ENCODE data around the gene SDF4.

Gene SDF4

DNA sequence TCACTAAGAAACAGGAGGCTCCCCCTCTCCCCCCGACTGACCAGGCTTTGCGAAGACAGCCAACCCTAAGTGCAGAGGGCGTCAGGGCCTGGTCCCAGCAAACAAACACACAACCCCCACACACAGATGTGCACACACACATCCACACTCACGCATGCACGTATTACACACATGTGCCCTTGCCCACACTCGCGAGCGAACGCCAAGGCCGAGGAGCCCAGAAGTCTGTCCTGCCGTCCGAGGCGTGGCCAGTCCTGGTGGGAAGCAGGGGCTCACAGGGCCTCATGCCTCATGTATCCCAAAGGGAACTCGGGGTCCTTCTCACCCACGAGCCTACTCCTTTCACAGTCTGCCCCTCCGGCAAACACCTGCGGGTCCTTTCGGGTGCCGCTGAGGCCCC, 2.0 kb downstream of the SDF4 start:
- Histone ChIP-seq H3K27me3 (ENCODE audit: control insufficient read depth, low read length) (no peaks in the 10 kb centered on the region), H3K4me2 (ENCODE audit: low read length) (peak overlapping the region; percentile 74), H3K4me1 (ENCODE audit: control insufficient read depth, low read length) (peaks cover 22% of the 10 kb centered on the region), H3K27ac (ENCODE audit: low read depth, low read length) (no peak overlapping the region), H3K79me2 (ENCODE audit: control insufficient read depth, low read length) (peaks cover 93% of the 10 kb centered on the region), H3K9me2 (replicated peaks; ENCODE audit: control insufficient read depth, low read length) (no peaks in the 10 kb centered on the region), H3F3A (ENCODE audit: control insufficient read depth, insufficient read depth) (no peaks in the 10 kb centered on the region), H4K20me1 (ENCODE audit: control insufficient read depth, insufficient read depth, low read depth, low read length) (no peaks in the 10 kb centered on the region; the same call in 1 of the 2 replicates), H3K36me3 (ENCODE audit: control insufficient read depth, low read length) (peaks cover 72% of the 10 kb centered on the region), H3K9me3 (ENCODE audit: control insufficient read depth, insufficient read depth, low read length) (no peaks in the 10 kb centered on the region), H3K4me3 (ENCODE audit: low read length) (peak overlapping the region; percentile 92; the same call in 1 of the 2 replicates)
- TF ChIP-seq, protein P1, sequence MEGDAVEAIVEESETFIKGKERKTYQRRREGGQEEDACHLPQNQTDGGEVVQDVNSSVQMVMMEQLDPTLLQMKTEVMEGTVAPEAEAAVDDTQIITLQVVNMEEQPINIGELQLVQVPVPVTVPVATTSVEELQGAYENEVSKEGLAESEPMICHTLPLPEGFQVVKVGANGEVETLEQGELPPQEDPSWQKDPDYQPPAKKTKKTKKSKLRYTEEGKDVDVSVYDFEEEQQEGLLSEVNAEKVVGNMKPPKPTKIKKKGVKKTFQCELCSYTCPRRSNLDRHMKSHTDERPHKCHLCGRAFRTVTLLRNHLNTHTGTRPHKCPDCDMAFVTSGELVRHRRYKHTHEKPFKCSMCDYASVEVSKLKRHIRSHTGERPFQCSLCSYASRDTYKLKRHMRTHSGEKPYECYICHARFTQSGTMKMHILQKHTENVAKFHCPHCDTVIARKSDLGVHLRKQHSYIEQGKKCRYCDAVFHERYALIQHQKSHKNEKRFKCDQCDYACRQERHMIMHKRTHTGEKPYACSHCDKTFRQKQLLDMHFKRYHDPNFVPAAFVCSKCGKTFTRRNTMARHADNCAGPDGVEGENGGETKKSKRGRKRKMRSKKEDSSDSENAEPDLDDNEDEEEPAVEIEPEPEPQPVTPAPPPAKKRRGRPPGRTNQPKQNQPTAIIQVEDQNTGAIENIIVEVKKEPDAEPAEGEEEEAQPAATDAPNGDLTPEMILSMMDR (IDR thresholded peaks at IDR 0.05; ENCODE audit: low read depth, low read length, poor library complexity, severe bottlenecking), result no peak
- no peak for TF ChIP-seq EZH2phosphoT487 (IDR thresholded peaks at IDR 0.05; ENCODE audit: borderline replicate concordance, low read length)

DNA sequence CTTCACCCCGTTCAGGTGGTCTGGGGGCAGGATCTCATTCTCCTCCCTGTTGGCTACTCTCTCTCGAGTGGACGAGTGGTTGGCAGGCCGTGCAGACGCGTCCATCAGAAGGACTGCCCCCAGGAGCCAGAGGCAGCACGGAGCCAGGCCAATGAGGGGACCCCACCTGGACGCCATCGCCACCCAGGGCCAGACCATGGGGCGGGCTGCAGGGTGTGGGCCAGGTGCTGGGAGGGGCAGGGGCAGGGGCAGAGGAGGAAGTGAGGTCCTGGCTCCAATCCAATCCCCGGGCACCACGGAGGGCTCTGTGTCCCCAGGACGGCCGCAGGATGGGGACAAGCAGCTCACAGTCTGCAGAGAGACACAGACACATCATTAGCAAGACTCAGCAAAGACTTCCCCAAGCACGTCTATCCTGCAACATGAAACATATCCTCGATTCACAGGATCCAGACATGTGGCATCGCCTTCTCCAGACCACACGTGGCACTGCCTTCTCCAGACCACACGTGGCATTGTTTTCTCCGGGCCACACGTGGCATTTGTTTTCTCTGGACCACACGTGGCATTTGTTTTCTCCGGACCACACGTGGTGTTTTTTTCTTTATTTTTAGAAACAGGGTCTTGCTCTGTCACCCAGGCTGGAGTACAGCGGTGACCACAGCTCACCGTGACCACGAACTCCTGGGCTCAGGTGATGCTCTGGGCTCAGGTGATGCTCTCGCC, 3.0 kb downstream of the SDF4 start:
- H3F3A ChIP-seq (ENCODE audit: control insufficient read depth, insufficient read depth), result no peaks in the 10 kb centered on the region
- H3K9me3 ChIP-seq (ENCODE audit: control insufficient read depth, insufficient read depth, low read length), result no peaks in the 10 kb centered on the region
- H4K20me1 ChIP-seq (ENCODE audit: control insufficient read depth, insufficient read depth, low read depth, low read length), result no peaks in the 10 kb centered on the region; the same call in 1 of the 2 replicates
- no peaks in the 10 kb centered on the region for H3K9me2 ChIP-seq (replicated peaks; ENCODE audit: control insufficient read depth, low read length)
- H3K27me3 ChIP-seq (ENCODE audit: control insufficient read depth, low read length), result no peaks in the 10 kb centered on the region
- no peak overlapping the region for H3K4me2 ChIP-seq (ENCODE audit: low read length)
- no peak overlapping the region for H3K4me3 ChIP-seq (ENCODE audit: low read length)
- TF ChIP-seq, protein P1 (IDR thresholded peaks at IDR 0.05; ENCODE audit: low read depth, low read length, poor library complexity, severe bottlenecking), result no peak
- no peak for TF ChIP-seq EZH2phosphoT487 (IDR thresholded peaks at IDR 0.05; ENCODE audit: borderline replicate concordance, low read length)
- H3K4me1 ChIP-seq (ENCODE audit: control insufficient read depth, low read length), result peaks cover 22% of the 10 kb centered on the region
- H3K79me2 ChIP-seq (ENCODE audit: control insufficient read depth, low read length), result peaks cover 86% of the 10 kb centered on the region
- H3K36me3 ChIP-seq (ENCODE audit: control insufficient read depth, low read length), result peaks cover 69% of the 10 kb centered on the region
- H3K27ac ChIP-seq (ENCODE audit: low read depth, low read length), result no peak overlapping the region

DNA sequence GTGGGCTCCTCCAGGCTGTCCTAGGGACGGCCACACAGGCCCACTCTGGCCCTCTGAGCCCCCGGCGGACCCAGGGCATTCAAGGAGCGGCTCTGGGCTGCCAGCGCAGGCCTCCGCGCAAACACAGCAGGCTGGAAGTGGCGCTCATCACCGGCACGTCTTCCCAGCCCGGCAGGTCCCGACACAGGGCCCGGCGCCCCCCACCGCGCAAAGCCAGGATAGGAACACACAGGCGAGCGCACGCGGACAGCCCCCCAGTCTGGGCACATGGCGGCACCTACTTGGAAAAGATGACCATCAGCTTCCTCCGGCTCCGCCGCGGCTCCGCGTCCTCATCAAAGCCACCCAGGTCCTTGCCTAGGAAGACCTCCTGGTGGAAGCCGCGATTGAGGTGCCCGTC, 3.6 kb downstream of the SDF4 start:
- peaks cover 16% of the 10 kb centered on the region for H3K4me1 ChIP-seq (ENCODE audit: control insufficient read depth, low read length)

More for the DNA sequence above, 3.6 kb downstream of the SDF4 start:
- TF ChIP-seq, protein P1 (IDR thresholded peaks at IDR 0.05; ENCODE audit: low read depth, low read length, poor library complexity, severe bottlenecking), result no peak
- TF ChIP-seq EZH2phosphoT487 (IDR thresholded peaks at IDR 0.05; ENCODE audit: borderline replicate concordance, low read length), result no peak
- Histone ChIP-seq H4K20me1 (ENCODE audit: control insufficient read depth, insufficient read depth, low read depth, low read length) (no peaks in the 10 kb centered on the region; the same call in 1 of the 2 replicates), H3K9me2 (replicated peaks; ENCODE audit: control insufficient read depth, low read length) (no peaks in the 10 kb centered on the region), H3K27me3 (ENCODE audit: control insufficient read depth, low read length) (no peaks in the 10 kb centered on the region), H3K27ac (ENCODE audit: low read depth, low read length) (no peak overlapping the region), H3K79me2 (ENCODE audit: control insufficient read depth, low read length) (peaks cover 81% of the 10 kb centered on the region), H3K4me2 (ENCODE audit: low read length) (no peak overlapping the region), H3F3A (ENCODE audit: control insufficient read depth, insufficient read depth) (no peaks in the 10 kb centered on the region), H3K9me3 (ENCODE audit: control insufficient read depth, insufficient read depth, low read length) (no peaks in the 10 kb centered on the region), H3K4me3 (ENCODE audit: low read length) (no peak overlapping the region), H3K36me3 (ENCODE audit: control insufficient read depth, low read length) (peaks cover 69% of the 10 kb centered on the region)
